H1 (cell line): ENCODE data around the gene DCTN2. TPM values are rescaled to one million over a fixed set of nuclear protein-coding genes. Genes with fewer than 3 reads are reported as not detected.

Experiments
- CTCF ChIA-PET: fragments of 300-600 bp; sonication (Branson Sonifier 250); formaldehyde crosslinking; loops from one replicate; lab custom pipeline; 2021; ENCODE audit not compliant: partially characterized antibody; lab: Charles Lee
- POLR2A ChIA-PET: fragments of 300-600 bp; sonication (Branson Sonifier 250); formaldehyde crosslinking; loops from one replicate; lab custom pipeline; 2021; ENCODE audit warnings: inconsistent platforms; ENCODE audit not compliant: partially characterized antibody; lab: Charles Lee
- DNase-seq, 2 experiments: peaks; one replicate each; pipeline versions ENCODE4 v3.0.0 to v3.0.0-alpha.2; 2010 to 2022; ENCODE audit warnings: low spot score in 2 of 2, low read depth in 1 of 2, mixed read lengths in 1 of 2
- FAIRE-seq: peaks from 2 replicates; lab custom pipeline; 2011; peaks lifted over from hg19 to GRCh38; lab: Jason Lieb, UNC
- H2AFZ ChIP-seq: 2 replicates; pipeline ENCODE4 v1.8.1; 2012; ENCODE audit warnings: low read length, inconsistent platforms
- H2AK5ac ChIP-seq: 2 replicates; pipeline ENCODE4 v1.6.1; 2013; ENCODE audit warnings: low read depth, low read length
- H2BK120ac ChIP-seq: replicated peaks from 2 replicates; pipeline ENCODE3; 2013; ENCODE audit warnings: low read depth, low read length, inconsistent platforms
- H2BK12ac ChIP-seq: 2 replicates; pipeline ENCODE4 v1.6.1; 2013; ENCODE audit warnings: low read depth, low read length
- H2BK15ac ChIP-seq: 2 replicates; pipeline ENCODE4 v1.6.1; 2013; ENCODE audit warnings: low read length
- H2BK20ac ChIP-seq: 2 replicates; pipeline ENCODE4 v1.6.1; 2013; ENCODE audit warnings: low read length
- H2BK5ac ChIP-seq: 2 replicates; pipeline ENCODE4 v1.6.1; 2013; ENCODE audit warnings: low read depth, low read length
- H3K14ac ChIP-seq: 2 replicates; pipeline ENCODE4 v1.6.1; 2013; ENCODE audit warnings: inconsistent platforms; ENCODE audit not compliant: insufficient read length
- H3K18ac ChIP-seq: 2 replicates; pipeline ENCODE4 v1.6.1; 2013; ENCODE audit warnings: low read length; ENCODE audit errors: extremely low read depth
- H3K23ac ChIP-seq: 2 replicates; pipeline ENCODE4 v1.6.1; 2013; ENCODE audit warnings: inconsistent platforms; ENCODE audit not compliant: insufficient read length
- H3K23me2 ChIP-seq: 2 replicates; pipeline ENCODE4 v1.6.1; 2013; ENCODE audit warnings: low read depth, low read length
- H3K27ac ChIP-seq: 2 replicates; pipeline ENCODE4 v1.6.1; 2011; ENCODE audit warnings: low read depth, low read length, inconsistent platforms
- H3K27me3 ChIP-seq, 4 experiments: replicated peaks in 1 of 4; 1 replicate in 1 of 4; 2 replicates in 3 of 4; pipeline versions ENCODE4 v1.6.1 to v1.8.1; 2011 to 2013; ENCODE audit warnings: low read length in 3 of 4, mild to moderate bottlenecking in 3 of 4, inconsistent platforms in 2 of 4, mixed read lengths in 2 of 4, moderate library complexity in 1 of 4; ENCODE audit not compliant: control insufficient read depth in 3 of 4, insufficient read depth in 3 of 4; ENCODE audit errors: extremely low read depth in 1 of 4
- H3K36me3 ChIP-seq, 4 experiments: 2 replicates each; pipeline versions ENCODE4 v1.6.1 to v1.8.1; 2011 to 2013; ENCODE audit warnings: mild to moderate bottlenecking in 4 of 4, low read length in 3 of 4, moderate library complexity in 2 of 4, control low read depth in 1 of 4, inconsistent platforms in 1 of 4; ENCODE audit not compliant: insufficient read depth in 4 of 4, control insufficient read depth in 2 of 4
- H3K4ac ChIP-seq: replicated peaks from 2 replicates; pipeline ENCODE3; 2013; ENCODE audit warnings: low read length, low read depth, mixed read lengths, inconsistent platforms; ENCODE audit not compliant: insufficient read length
- H3K4me1 ChIP-seq, 4 experiments: replicated peaks in 1 of 4; 1 replicate in 1 of 4; 2 replicates in 3 of 4; pipeline versions ENCODE4 v1.6.1 to v1.8.1; 2011 to 2013; ENCODE audit warnings: low read length in 3 of 4, inconsistent platforms in 2 of 4, mixed read lengths in 1 of 4; ENCODE audit not compliant: insufficient read depth in 4 of 4, control insufficient read depth in 3 of 4
- H3K4me2 ChIP-seq, 2 experiments: 2 replicates each; pipeline versions ENCODE4 v1.6.1 to v1.8.1; 2011 to 2013; ENCODE audit warnings: low read depth in 2 of 2, low read length in 2 of 2, control low read depth in 1 of 2, inconsistent platforms in 1 of 2, mild to moderate bottlenecking in 1 of 2; ENCODE audit not compliant: insufficient read depth in 1 of 2
- H3K4me3 ChIP-seq, 4 experiments: fragments of 200-600, 300-600 bp in 1 of 4; sonication (generic), shearing (Covaris generic), sonication (Bioruptor Twin) in 1 of 4; 2 replicates each; pipeline versions ENCODE4 v1.5.1 to v1.8.1; 2011 to 2016; ENCODE audit warnings: low read length in 4 of 4, low read depth in 3 of 4, control low read depth in 2 of 4, inconsistent platforms in 2 of 4, mild to moderate bottlenecking in 2 of 4, mixed read lengths in 1 of 4, moderate library complexity in 1 of 4; ENCODE audit not compliant: insufficient read depth in 2 of 4; ENCODE audit errors: extremely low read depth in 1 of 4
- H3K56ac ChIP-seq: replicated peaks from 2 replicates; pipeline ENCODE3; 2013; ENCODE audit warnings: low read depth, mild to moderate bottlenecking, mixed read lengths, low read length, inconsistent platforms; ENCODE audit not compliant: insufficient read length
- H3K79me1 ChIP-seq: 2 replicates; pipeline ENCODE4 v1.6.1; 2013; ENCODE audit warnings: low read depth, low read length, control low read depth
- H3K79me2 ChIP-seq, 2 experiments: 2 replicates each; pipeline versions ENCODE4 v1.6.1 to v1.8.1; 2012 to 2013; ENCODE audit warnings: low read length in 2 of 2, mild to moderate bottlenecking in 2 of 2, inconsistent platforms in 1 of 2; ENCODE audit not compliant: insufficient read depth in 2 of 2, control insufficient read depth in 1 of 2
- H3K9ac ChIP-seq, 4 experiments: replicated peaks in 1 of 4; 1 replicate in 1 of 4; 2 replicates in 3 of 4; pipeline versions ENCODE4 v1.6.1 to v1.8.1; 2011 to 2013; ENCODE audit warnings: low read depth in 3 of 4, low read length in 3 of 4, control low read depth in 2 of 4, mild to moderate bottlenecking in 2 of 4, moderate library complexity in 2 of 4, inconsistent platforms in 1 of 4; ENCODE audit errors: extremely low read depth in 1 of 4
- H3K9me3 ChIP-seq, 2 experiments: 2 replicates each; pipeline versions ENCODE4 v1.6.1 to v1.8.1; 2012 to 2013; ENCODE audit warnings: mild to moderate bottlenecking in 2 of 2, moderate library complexity in 2 of 2, control low read depth in 1 of 2, inconsistent platforms in 1 of 2, low read depth in 1 of 2, low read length in 1 of 2, mixed read lengths in 1 of 2; ENCODE audit not compliant: insufficient read depth in 2 of 2
- H4K20me1 ChIP-seq, 2 experiments: replicated peaks in 1 of 2; 2 replicates each; pipeline versions ENCODE3 to v1.8.1; 2011 to 2013; ENCODE audit warnings: inconsistent platforms in 2 of 2, low read length in 2 of 2, mild to moderate bottlenecking in 1 of 2; ENCODE audit not compliant: insufficient read depth in 2 of 2, control insufficient read depth in 1 of 2
- H4K5ac ChIP-seq: 2 replicates; pipeline ENCODE4 v1.6.1; 2013; ENCODE audit warnings: low read length, low read depth, mixed read lengths, inconsistent platforms; ENCODE audit not compliant: insufficient read length
- H4K8ac ChIP-seq: 2 replicates; pipeline ENCODE4 v1.8.0; 2013; ENCODE audit warnings: mild to moderate bottlenecking, moderate library complexity, low read length, inconsistent platforms; ENCODE audit not compliant: insufficient read depth; ENCODE audit errors: extremely low read depth
- H4K91ac ChIP-seq: replicated peaks from 2 replicates; pipeline ENCODE3; 2013; ENCODE audit warnings: low read length, mixed read lengths, inconsistent platforms; ENCODE audit not compliant: insufficient read length
- BCL11A ChIP-seq, 2 experiments: IDR thresholded peaks; one replicate each; pipeline ENCODE4 v1.6.1; 2011; ENCODE audit warnings: low read depth in 2 of 2, low read length in 2 of 2, mild to moderate bottlenecking in 2 of 2
- BRCA1 ChIP-seq: IDR thresholded peaks from 2 replicates; pipeline ENCODE4 v1.6.1; 2012; ENCODE audit warnings: low read depth, low read length, improper control_type of control experiment
- JUN ChIP-seq: IDR thresholded peaks from 2 replicates; pipeline ENCODE4 v1.6.1; 2011; ENCODE audit warnings: low read depth, mild to moderate bottlenecking, improper control_type of control experiment, low read length
- RAD21 ChIP-seq, 2 experiments: IDR thresholded peaks in 1 of 2; conservative IDR thresholded peaks in 1 of 2; 2 replicates each; pipeline ENCODE4 v1.6.1; 2011; ENCODE audit warnings: low read depth in 2 of 2, low read length in 2 of 2, improper control_type of control experiment in 1 of 2, inconsistent platforms in 1 of 2, mild to moderate bottlenecking in 1 of 2, moderate library complexity in 1 of 2
- RNF2 ChIP-seq: fragments of 200-900, 300-1000 bp; sonication (generic); IDR thresholded peaks from 2 replicates; pipeline ENCODE4 v1.7.1; 2016; ENCODE audit warnings: borderline replicate concordance, low read depth, mild to moderate bottlenecking, antibody characterized with exemption, low read length; ENCODE audit not compliant: poor library complexity, severe bottlenecking; ENCODE audit errors: missing control alignments
- WGBS, 2 experiments: shearing (Covaris generic) in 1 of 2; methylation state at CpG; one replicate each; pipeline versions ENCODE4 v1.1.6 to v1.1.7; 2013 to 2015; ENCODE audit warnings: low lambda C conversion rate in 2 of 2, mixed read lengths in 2 of 2, inconsistent platforms in 1 of 2, low coverage in 1 of 2, missing lambda C conversion rate in 1 of 2; ENCODE audit not compliant: insufficient replicate concordance in 2 of 2, insufficient coverage in 1 of 2, insufficient read length in 1 of 2; ENCODE audit errors: extremely low coverage in 1 of 2, missing lambda C conversion rate in 1 of 2; 5-methylcytosine and 5-hydroxymethylcytosine counted together
- polyA plus RNA-seq, 7 experiments: library from polyadenylated mRNA; depleted of rRNA in 3 of 7; stranded (reverse) in 5 of 7; unstranded in 2 of 7; fragments of >200 nt in 5 of 7; fragments of 200-250 nt in 2 of 7; gene quantifications; 1 replicate in 5 of 7; 2 replicates in 1 of 7; 4 replicates in 1 of 7; pipeline versions ENCODE4 v1.2.1 to v1.2.3, GENCODE V29; 2011 to 2013; ENCODE audit warnings: missing spikeins in 2 of 7, mixed read lengths in 2 of 7
- total RNA-seq: library from RNA; stranded (reverse); fragmentation: NEBNext Ultra II Directional; extraction: Animal tissue kit (Norgen Biotek cat#: 25700); gene quantifications from 2 replicates; pipeline ENCODE4 v1.2.1, GENCODE V29; 2021

The DCTN2 gene
- total and polyA plus RNA-seq, 2 of the 8 experiments (the other 6 are each of a cell fraction or from before 2014, with no cell fraction given) = 90.3 to 91.9 TPM

DNA sequence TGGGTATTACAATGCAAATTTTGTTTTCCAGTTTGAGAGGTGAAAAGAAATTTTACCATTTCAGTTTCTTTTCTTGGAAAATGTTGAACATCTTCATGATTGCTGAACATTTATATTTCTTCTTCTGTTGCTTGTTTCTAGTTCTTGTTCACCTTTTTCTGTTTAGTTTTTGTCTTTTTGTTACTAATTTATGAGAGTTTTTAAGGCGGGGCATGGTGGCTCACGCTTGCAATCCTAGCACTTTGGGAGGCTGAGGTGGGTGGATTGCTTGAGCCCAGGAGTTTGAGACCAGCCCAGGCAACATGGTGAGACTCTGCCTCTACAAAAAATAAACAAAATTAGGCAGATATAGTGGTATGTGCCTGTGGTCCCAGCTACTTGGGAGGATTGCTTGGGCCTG lies 13.5 kb upstream of the DCTN2 start:
- no peak overlapping the region for H3K23ac ChIP-seq
- H2BK15ac ChIP-seq = no peak overlapping the region
- H3K79me2 ChIP-seq = peaks cover 0 to 4% of the 10 kb centered on the region in 2 experiments; a peak in 1 of 4 replicates
- no peak overlapping the region for H4K8ac ChIP-seq
- H2BK12ac ChIP-seq = no peak overlapping the region
- CTCF ChIA-PET = interaction anchor here (1.0 to 1.6 kb wide), 3 partner anchors 14 to 56 kb away, joined by 3 to 4 read pairs (median 4); no protein-coding TSS in a partner anchor
- 92% methylated on average over 2 of the region's 2 CpGs; no CpG with 5 or more reads in 1 of the 2 experiments for WGBS, 2 experiments
- DNase-seq (no peak), FAIRE-seq (no peak)
- H4K91ac ChIP-seq = no peak overlapping the region
- H3K14ac ChIP-seq = no peak overlapping the region
- no peak overlapping the region for H3K4me3 ChIP-seq
- H2BK120ac ChIP-seq = no peak overlapping the region
- POLR2A ChIA-PET = interaction anchor here (0.6 kb wide), 1 partner anchor 23 kb away, joined by 3 read pairs; no protein-coding TSS in a partner anchor
- H2BK5ac ChIP-seq = no peak overlapping the region
- no peak overlapping the region for H3K4me2 ChIP-seq
- no peaks in the 10 kb centered on the region for H3K27me3 ChIP-seq
- no peak overlapping the region for H3K9ac ChIP-seq
- H3K4me1 ChIP-seq = no peaks in the 10 kb centered on the region
- peaks cover 2 to 18% (median 13%) of the 10 kb centered on the region in 4 experiments; a peak in 5 of 8 replicates for H3K36me3 ChIP-seq
- TF ChIP-seq JUN = no peak
- TF ChIP-seq BCL11A (IDR thresholded peaks at IDR 0.05; ENCODE audit: low read depth in 2 of 2, low read length in 2 of 2) = no peak
- no peak for TF ChIP-seq BRCA1
- TF ChIP-seq RNF2 = no peak
- TF ChIP-seq RAD21 (IDR thresholded peaks at IDR 0.05 in 1 of 2, conservative IDR thresholded peaks at IDR 0.05 in 1 of 2; ENCODE audit: low read depth in 2 of 2, low read length in 2 of 2) = no peak
- no peak overlapping the region for H3K18ac ChIP-seq
- H3K4ac ChIP-seq = no peak overlapping the region
- no peaks in the 10 kb centered on the region; the same call in 1 of the 2 replicates for H3K23me2 ChIP-seq
- peaks cover 0 to 2% of the 10 kb centered on the region in 2 experiments for H4K20me1 ChIP-seq
- H4K5ac ChIP-seq = no peak overlapping the region
- H3K56ac ChIP-seq = no peak overlapping the region
- H3K27ac ChIP-seq = no peak overlapping the region
- no peak overlapping the region for H2AFZ ChIP-seq
- no peak overlapping the region for H2AK5ac ChIP-seq
- H3K9me3 ChIP-seq = no peaks in the 10 kb centered on the region
- H3K79me1 ChIP-seq = peaks cover 3% of the 10 kb centered on the region; the same call in 1 of the 2 replicates
- H2BK20ac ChIP-seq = no peak overlapping the region
